Measurements from ENCODE around the gene PADI2.

Gene PADI2

GRCh38 chr1:17031436-17031835 is 87.8 kb downstream of the PADI2 start:
- DNase-seq (ENCODE audit: low read depth, low spot score): no peak
- TF ChIP-seq EZH2 (IDR thresholded peaks at IDR 0.05) (no peak), FOXP2 (optimal IDR thresholded peaks at IDR 0.05; ENCODE audit: control extremely low read depth, extremely low read length, insufficient read depth) (no peak), POLR2AphosphoS5 (IDR thresholded peaks at IDR 0.05; ENCODE audit: borderline replicate concordance, low read depth, low read length) (no peak; the same call in 1 of the 2 replicates)
- H3K9me3 ChIP-seq (ENCODE audit: low read depth, low read length): no peaks in the 10 kb centered on the region
- H3K36me3 ChIP-seq (ENCODE audit: insufficient read depth, low read length): peaks cover 45% of the 10 kb centered on the region
- peak overlapping the region; percentile 71 for H3K27ac ChIP-seq
- no peak overlapping the region for H3K9ac ChIP-seq (ENCODE audit: insufficient read length)
- H3K4me3 ChIP-seq: peak overlapping the region; percentile 30

DNA sequence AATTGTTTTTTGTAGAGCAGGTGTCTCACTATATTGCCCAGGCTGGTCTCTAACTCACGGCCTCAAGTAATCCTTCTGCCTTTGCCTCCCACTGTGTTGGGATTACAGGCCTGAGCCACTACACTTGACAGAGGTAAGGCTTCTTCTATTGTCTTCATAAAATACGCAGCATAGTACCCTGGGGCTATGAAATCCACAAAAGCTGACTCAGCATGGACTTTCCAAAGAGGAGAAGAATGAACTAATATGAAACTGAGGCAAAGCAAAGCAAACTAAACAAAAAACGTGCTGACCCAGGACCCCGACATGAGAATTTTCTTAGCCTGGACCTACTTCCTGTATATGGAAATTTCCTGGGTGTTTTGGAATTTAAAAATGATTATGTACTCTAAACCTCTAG is 89.0 kb downstream of the PADI2 start:
- peak overlapping the region; percentile 84 for H3K27ac ChIP-seq
- H3K9ac ChIP-seq (ENCODE audit: insufficient read length): no peak overlapping the region
- H3K36me3 ChIP-seq (ENCODE audit: insufficient read depth, low read length): peaks cover 57% of the 10 kb centered on the region
- DNase-seq (ENCODE audit: low read depth, low spot score): peak; percentile 70
- H3K4me3 ChIP-seq: peak overlapping the region; percentile 29; the same call in 1 of the 2 replicates
- no peaks in the 10 kb centered on the region for H3K9me3 ChIP-seq (ENCODE audit: low read depth, low read length)
- TF ChIP-seq EZH2 (IDR thresholded peaks at IDR 0.05): no peak
- no peak for TF ChIP-seq FOXP2 (optimal IDR thresholded peaks at IDR 0.05; ENCODE audit: control extremely low read depth, extremely low read length, insufficient read depth)
- TF ChIP-seq POLR2AphosphoS5 (IDR thresholded peaks at IDR 0.05; ENCODE audit: borderline replicate concordance, low read depth, low read length): no peak

DNA sequence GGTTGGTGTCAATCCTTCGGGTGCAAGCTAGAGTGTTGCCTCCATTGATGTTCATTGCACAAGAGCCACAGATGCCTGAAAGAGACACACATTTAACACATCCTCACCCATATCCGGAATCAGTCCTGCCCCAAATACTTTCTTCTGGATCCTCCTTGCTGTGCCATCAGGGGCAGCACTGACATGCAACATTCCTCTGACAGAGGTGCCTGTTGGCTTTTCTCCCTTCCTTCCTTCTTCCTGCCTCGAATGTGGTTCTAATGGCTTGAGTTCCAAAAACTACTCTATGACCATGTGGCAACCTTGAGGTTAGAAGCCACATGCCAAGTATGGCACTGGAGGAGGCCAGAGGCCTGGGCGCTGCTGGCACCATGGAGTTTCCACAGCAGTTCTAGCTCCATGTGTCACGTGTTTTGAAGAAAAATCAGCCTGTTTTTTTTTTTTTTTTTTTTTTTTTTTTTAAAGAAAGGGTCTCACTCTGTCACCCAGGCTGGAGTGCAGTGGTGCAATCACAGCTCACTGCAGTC is 90.5 kb downstream of the PADI2 start:
- no peak for DNase-seq (ENCODE audit: low read depth, low spot score)
- H3K27ac ChIP-seq: peak overlapping the region; percentile 51
- TF ChIP-seq EZH2 (IDR thresholded peaks at IDR 0.05) (no peak), FOXP2 (optimal IDR thresholded peaks at IDR 0.05; ENCODE audit: control extremely low read depth, extremely low read length, insufficient read depth) (no peak), POLR2AphosphoS5 (IDR thresholded peaks at IDR 0.05; ENCODE audit: borderline replicate concordance, low read depth, low read length) (no peak)
- H3K36me3 ChIP-seq (ENCODE audit: insufficient read depth, low read length): peaks cover 71% of the 10 kb centered on the region
- no peak overlapping the region for H3K9ac ChIP-seq (ENCODE audit: insufficient read length)
- no peaks in the 10 kb centered on the region for H3K9me3 ChIP-seq (ENCODE audit: low read depth, low read length)
- H3K4me3 ChIP-seq: no peak overlapping the region

DNA sequence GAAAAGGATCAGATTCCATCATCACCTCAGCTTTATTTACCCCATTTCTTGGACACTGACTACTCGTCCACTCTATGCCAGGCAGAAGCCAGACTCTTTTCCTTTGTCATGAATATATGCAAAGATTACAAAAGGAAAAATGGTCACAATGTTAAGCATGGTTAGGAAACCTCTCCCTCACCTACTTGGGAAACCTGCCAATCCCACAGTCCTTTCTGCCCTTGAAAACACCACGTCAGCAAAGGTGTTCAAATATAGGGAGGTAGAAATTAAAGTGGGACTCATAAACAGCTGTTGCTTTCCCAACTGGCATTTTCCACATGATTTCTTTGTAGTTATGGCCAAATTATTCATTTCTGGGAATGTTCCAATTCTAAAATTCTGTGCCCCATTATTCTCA is 91.4 kb downstream of the PADI2 start:
- no peak overlapping the region for H3K4me3 ChIP-seq
- DNase-seq (ENCODE audit: low read depth, low spot score): no peak
- no peak overlapping the region for H3K9ac ChIP-seq (ENCODE audit: insufficient read length)
- H3K27ac ChIP-seq: peak overlapping the region; percentile 51; the same call in 1 of the 2 replicates
- peaks cover 77% of the 10 kb centered on the region for H3K36me3 ChIP-seq (ENCODE audit: insufficient read depth, low read length)
- TF ChIP-seq POLR2AphosphoS5 (IDR thresholded peaks at IDR 0.05; ENCODE audit: borderline replicate concordance, low read depth, low read length): no peak
- TF ChIP-seq FOXP2 (optimal IDR thresholded peaks at IDR 0.05; ENCODE audit: control extremely low read depth, extremely low read length, insufficient read depth): no peak
- no peak for TF ChIP-seq EZH2 (IDR thresholded peaks at IDR 0.05)
- H3K9me3 ChIP-seq (ENCODE audit: low read depth, low read length): no peaks in the 10 kb centered on the region

DNA sequence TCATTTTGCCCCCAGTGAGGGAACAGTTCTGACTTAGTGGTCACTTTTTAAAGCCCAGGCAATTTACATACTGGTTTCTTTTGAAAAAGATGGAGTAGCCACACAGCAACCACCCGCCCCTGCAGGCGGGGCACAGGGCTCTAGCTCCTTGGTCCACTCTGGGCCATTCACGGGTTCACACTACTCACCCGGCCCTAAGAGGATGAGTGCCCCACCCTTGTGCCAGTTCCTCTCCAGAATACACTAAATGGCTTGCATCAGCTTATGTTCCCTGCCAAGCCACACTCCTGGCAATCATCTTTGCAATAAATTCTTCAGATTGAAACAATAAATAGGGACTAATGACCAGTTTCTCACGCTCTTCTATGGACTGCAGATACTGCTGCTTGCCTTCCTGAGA is 91.8 kb downstream of the PADI2 start:
- H3K9ac ChIP-seq (ENCODE audit: insufficient read length): no peak overlapping the region
- DNase-seq (ENCODE audit: low read depth, low spot score): no peak
- no peak overlapping the region for H3K27ac ChIP-seq
- H3K36me3 ChIP-seq (ENCODE audit: insufficient read depth, low read length): peaks cover 77% of the 10 kb centered on the region
- H3K9me3 ChIP-seq (ENCODE audit: low read depth, low read length): no peaks in the 10 kb centered on the region
- H3K4me3 ChIP-seq: no peak overlapping the region
- TF ChIP-seq POLR2AphosphoS5 (IDR thresholded peaks at IDR 0.05; ENCODE audit: borderline replicate concordance, low read depth, low read length) (no peak), EZH2 (IDR thresholded peaks at IDR 0.05) (no peak), FOXP2 (optimal IDR thresholded peaks at IDR 0.05; ENCODE audit: control extremely low read depth, extremely low read length, insufficient read depth) (no peak)

- Histone ChIP-seq H3K36me3 (ENCODE audit: insufficient read depth, low read length) (peaks cover 94% of the 10 kb centered on the region), H3K9me3 (ENCODE audit: low read depth, low read length) (no peaks in the 10 kb centered on the region), H3K9ac (ENCODE audit: insufficient read length) (no peak overlapping the region), H3K4me3 (no peak overlapping the region), H3K27ac (no peak overlapping the region)
- TF ChIP-seq EZH2 (IDR thresholded peaks at IDR 0.05) (no peak), FOXP2 (optimal IDR thresholded peaks at IDR 0.05; ENCODE audit: control extremely low read depth, extremely low read length, insufficient read depth) (no peak), POLR2AphosphoS5 (IDR thresholded peaks at IDR 0.05; ENCODE audit: borderline replicate concordance, low read depth, low read length) (no peak)
- no peak for DNase-seq (ENCODE audit: low read depth, low spot score)
Measured at GRCh38 chr1:17024721-17025120, 94.5 kb downstream of the PADI2 start.

DNA sequence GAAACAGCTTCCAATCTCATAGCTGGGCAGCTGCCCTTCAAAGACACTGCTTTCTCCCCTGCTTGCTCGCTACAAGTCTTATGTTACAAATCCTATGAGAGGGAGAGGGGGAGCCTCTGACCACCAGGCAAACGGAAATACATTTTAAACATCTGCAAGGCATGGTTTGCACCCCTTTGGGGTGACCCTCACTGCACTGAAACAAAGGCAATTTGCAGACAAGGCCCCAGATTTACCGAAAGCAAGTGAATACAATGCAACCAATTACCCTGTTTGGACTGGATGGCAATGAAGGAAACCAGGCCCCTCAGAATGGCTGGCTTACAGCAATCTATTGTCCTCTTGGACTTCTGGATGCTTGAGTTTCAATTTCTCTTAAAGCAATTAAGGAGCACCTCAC is 95.7 kb downstream of the PADI2 start:
- no peak for DNase-seq (ENCODE audit: low read depth, low spot score)
- no peak overlapping the region for H3K9ac ChIP-seq (ENCODE audit: insufficient read length)
- H3K4me3 ChIP-seq: no peak overlapping the region
- no peaks in the 10 kb centered on the region for H3K9me3 ChIP-seq (ENCODE audit: low read depth, low read length)
- TF ChIP-seq FOXP2 (optimal IDR thresholded peaks at IDR 0.05; ENCODE audit: control extremely low read depth, extremely low read length, insufficient read depth): no peak
- H3K27ac ChIP-seq: no peak overlapping the region
- peaks cover 95% of the 10 kb centered on the region for H3K36me3 ChIP-seq (ENCODE audit: insufficient read depth, low read length)

GRCh38 chr1:17023102-17023501 is 96.1 kb downstream of the PADI2 start:
- no peaks in the 10 kb centered on the region for H3K9me3 ChIP-seq (ENCODE audit: low read depth, low read length)
- H3K27ac ChIP-seq: no peak overlapping the region
- no peak for DNase-seq (ENCODE audit: low read depth, low spot score)
- H3K9ac ChIP-seq (ENCODE audit: insufficient read length): no peak overlapping the region
- no peak overlapping the region for H3K4me3 ChIP-seq
- TF ChIP-seq EZH2 (IDR thresholded peaks at IDR 0.05): no peak
- no peak for TF ChIP-seq FOXP2 (optimal IDR thresholded peaks at IDR 0.05; ENCODE audit: control extremely low read depth, extremely low read length, insufficient read depth)
- TF ChIP-seq POLR2AphosphoS5 (IDR thresholded peaks at IDR 0.05; ENCODE audit: borderline replicate concordance, low read depth, low read length): no peak
- peaks cover 94% of the 10 kb centered on the region for H3K36me3 ChIP-seq (ENCODE audit: insufficient read depth, low read length)

DNA sequence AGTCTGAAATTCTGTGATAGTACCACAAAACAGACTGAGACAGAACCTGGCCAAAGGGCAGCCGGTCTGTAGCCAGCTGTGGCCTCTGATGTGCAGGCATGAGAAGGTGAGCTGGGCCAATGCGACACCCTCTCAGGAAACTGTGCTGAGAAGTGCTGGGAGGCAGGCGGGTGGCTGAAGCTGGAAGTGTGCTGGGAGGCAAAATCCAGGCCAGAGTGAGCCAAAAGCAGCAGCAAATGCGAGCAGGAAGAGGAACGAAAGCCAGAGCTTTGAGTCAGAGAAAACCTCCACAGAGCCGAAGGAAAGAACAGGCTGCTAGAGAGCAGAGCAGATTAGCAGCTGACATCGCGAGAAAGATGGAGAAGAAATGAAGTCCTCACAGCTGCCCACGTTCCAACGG is 97.4 kb downstream of the PADI2 start:
- no peak for DNase-seq (ENCODE audit: low read depth, low spot score)
- Histone ChIP-seq H3K9ac (ENCODE audit: insufficient read length) (no peak overlapping the region), H3K27ac (no peak overlapping the region), H3K9me3 (ENCODE audit: low read depth, low read length) (no peaks in the 10 kb centered on the region), H3K4me3 (no peak overlapping the region), H3K36me3 (ENCODE audit: insufficient read depth, low read length) (peaks cover 90% of the 10 kb centered on the region)
- TF ChIP-seq FOXP2 (optimal IDR thresholded peaks at IDR 0.05; ENCODE audit: control extremely low read depth, extremely low read length, insufficient read depth) (no peak), POLR2AphosphoS5 (IDR thresholded peaks at IDR 0.05; ENCODE audit: borderline replicate concordance, low read depth, low read length) (no peak), EZH2 (IDR thresholded peaks at IDR 0.05) (no peak)
